CD4-positive, alpha-beta T cell treated with Interleukin-17A for 1 hour (primary cell): ENCODE measurements around the gene PLXDC2.

Experiments used
- DNase-seq: peaks from one replicate; pipeline ENCODE4 v3.0.0-alpha.2; 2020

Gene PLXDC2

DNA sequence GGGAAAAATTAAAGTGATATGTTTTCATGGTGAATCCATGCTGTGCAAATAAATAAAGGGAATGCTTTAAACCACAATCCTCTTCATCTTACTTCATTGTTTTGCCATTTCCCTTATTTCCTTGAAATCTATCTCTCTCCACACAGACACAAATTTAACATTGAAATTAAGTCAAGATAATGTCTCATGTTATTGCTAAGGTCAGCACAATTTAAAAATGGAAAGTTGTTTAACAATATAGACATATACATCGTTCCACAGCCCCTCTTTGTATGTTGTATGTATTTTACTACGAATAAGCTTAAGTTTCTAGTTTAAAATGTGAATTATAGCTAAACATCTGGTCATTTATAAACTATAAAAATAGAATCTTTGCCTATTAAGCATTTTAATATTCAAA lies 256.9 kb downstream of the PLXDC2 start:
- DNase-seq: no peak

DNA sequence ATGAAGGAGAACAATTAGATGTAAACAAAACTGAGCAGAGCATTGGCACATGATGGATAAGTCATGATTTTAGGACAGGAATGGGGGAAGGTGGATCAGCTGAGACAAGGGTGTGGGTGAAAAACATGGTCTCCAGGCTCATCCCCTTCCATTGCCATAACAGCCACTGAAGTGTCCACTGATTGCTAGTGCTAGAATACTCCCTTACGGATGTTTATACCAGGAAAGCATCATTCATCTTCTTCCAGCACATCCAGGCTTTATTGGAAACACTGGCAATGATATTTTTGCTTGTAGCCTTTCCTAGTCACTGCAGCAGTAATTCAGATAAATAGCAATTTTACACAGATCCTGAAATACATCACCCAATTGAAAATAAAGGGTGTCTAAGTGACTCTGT lies 259.5 kb downstream of the PLXDC2 start:
- no peak for DNase-seq

DNA sequence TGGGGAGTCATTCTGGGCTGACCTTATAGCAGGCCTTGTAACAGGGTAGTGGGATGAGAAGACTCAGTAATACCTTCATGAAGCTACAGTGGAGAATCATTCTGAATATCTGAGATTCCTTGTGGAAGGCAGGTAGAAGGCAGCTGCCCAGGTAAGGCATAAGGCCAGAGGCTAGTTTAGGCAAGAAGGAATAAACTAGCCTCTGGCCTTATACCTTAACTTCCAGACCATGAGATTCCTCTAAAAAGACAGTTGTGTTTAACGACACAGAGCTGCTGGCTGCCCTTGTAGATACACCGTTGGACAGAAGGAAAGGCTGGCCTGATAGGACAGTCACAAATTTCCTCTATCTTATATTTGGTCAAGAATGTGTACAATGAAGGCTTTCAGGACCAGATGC lies 268.2 kb downstream of the PLXDC2 start:
- DNase-seq: no peak

DNA sequence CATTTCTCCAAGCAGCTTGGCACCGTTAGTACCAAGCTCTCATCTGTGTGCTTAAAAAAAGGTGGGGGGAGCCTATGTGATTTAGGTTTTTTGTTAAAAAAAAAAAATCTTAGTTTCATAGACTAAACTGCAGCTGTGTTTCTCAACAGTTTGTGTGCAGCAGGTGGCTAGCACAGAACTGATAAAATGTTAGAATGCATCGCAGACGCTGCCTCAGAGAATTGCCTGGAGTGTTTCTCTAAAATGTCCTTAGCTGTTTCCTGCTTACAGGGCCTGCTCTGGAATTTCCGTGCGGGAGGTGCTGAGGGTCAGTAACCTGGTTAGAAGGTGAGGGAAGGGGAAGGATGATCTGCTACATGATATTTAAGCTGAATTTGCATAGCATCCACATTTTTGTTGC lies 268.9 kb downstream of the PLXDC2 start:
- DNase-seq: no peak

DNA sequence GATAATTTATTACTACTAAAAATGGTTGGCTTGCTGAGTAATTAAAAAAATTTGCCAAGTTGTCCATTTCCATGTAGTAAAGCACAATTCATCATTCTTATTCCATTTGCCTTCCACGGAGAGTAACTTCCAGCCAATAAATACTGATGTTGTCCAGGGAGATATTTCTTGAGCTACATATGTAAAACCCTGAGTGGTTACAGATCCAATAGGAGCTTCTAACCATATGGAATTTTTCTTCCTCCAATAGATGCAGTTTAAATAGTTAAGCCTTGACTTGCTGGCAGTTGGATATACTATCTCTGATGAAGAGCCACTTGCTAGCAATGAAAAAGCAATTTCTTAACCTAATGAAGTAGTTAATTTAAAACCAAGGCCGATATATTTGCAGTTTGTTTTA lies 271.1 kb downstream of the PLXDC2 start:
- no peak for DNase-seq

DNA sequence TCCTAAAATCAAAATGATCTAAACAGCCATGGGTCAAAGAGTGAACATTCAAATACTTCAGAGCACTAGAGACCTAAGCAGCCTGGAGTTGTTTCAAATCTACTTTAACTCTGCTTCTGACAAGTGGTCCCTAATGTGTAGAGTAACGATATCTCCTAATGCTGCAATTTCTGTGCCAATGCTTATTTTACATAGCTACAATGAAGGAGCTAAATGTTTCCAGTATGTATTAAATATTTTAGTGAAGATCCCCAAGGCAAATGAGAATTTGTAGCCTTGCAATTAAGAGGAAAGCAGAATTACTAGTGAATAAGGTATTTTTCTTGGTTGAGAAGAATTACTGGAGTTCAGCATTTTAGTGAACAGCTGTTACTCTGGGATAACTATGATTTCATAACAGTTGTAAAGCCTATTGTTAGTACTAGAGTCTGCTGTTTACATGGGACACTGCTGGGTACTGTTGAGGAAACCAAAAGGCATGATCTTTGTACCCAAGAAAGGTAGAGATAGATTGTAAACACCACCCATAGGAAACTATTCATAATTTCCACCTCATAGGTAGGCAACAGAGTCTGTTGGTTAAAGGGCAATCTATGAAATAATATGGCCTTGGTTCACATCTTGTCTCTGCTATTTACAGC lies 271.9 kb downstream of the PLXDC2 start:
- DNase-seq: no peak

DNA sequence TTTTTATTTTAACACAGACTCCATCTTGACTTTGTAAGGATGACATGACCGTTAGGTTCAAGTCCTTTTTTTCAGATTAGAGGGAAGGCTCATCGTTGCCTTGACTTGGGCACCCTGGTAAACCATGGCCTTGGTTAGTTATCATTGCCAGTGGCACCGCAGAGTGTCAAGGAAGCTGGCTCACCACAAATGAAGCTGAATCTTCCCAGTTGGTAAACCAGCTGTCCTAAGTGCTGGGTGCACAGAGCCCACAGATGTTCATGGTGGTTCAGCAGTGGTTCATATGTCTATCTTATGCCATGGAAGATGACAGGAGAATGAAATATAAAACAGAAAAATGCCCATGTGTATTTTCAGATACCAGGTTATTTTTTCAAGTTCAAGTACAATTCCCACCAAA lies 273.6 kb downstream of the PLXDC2 start:
- DNase-seq: no peak

DNA sequence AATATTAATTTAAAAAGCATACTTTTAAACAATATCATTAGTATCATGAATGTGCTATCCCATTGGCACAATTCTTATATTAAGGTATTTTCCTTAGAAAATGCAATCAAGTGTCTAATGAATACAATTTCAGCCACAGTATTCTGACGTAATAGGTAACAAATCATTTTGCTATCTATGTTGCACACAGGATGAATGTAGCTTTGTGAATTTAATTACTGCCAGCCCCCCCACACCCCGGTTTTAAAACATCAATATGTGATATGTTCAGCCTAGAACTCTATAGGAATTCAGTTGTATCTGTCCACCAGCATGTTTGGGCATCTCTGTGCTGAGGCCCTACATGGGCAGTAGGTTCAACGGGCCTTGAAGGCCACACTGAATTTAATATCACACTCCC lies 274.6 kb downstream of the PLXDC2 start:
- no peak for DNase-seq

DNA sequence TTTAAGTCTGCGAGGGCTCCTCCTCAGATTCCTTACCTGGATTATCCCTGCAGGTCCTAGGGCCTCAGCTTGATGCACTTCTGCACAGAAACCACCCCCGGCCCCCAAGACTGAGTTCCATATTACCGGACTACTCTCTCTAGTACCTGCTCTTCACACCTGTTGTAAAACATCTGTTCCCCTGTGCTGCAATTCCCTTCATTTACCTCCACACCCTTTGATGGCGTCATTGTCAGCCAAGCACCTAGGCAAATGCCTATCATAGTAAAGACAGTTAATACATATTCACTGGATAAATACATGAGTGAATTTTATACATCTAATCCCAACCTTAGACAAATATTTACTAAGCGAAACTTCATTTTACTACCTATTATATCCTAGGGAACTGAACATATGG lies 275.5 kb downstream of the PLXDC2 start:
- no peak for DNase-seq

DNA sequence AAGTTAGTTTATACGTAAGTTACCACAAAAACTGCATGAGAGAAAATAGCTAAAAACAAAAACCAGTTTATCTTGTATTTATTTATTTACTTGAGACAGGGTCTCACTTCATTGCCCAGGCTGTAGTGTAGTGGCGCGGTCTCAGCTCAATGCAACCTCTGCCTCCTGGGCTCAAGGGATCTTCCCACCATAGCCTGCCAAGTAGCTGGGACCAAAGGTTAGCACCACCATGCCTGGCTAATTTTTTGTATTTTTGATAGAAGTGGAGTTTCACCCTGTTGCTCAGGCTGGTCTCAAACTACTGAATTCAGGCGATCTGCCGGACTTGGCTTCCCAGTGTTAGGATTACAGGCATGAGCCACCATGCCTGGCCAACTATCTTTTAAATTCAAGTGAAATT lies 277.4 kb downstream of the PLXDC2 start:
- no peak for DNase-seq

DNA sequence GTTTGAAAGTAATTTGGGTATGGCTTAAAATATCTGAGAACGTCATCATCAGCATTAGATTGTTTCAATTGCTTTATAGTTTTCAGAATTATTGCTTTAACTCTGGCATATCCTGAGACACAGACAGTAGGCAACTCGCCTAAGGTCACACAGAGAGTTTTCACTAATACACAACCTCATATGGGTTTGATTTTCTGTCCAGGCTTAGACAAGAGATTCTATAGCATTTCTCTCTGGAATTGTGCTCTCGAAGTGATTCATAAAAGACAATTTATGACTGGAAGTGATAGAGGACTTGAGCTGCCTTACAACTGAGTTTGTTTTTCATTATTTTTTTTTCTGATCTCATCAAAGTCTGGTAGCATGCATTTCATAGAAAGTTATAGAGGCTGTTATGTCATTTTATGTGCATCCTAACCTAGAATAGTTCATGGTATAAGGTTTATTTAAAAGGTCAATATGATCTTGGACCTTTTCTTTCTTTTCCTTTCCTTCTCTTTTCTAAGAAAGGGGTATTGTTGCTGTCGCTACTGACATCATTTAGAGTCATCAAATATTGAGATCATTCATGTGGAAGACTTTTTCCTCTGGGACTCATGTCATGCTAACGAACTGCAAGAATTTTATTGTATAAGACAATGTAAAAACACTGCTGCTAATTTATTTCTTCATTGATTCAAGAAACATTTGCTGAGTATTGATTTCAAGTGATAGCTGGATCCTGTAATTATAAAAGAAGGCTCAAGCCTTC lies 278.2 kb downstream of the PLXDC2 start:
- DNase-seq: no peak

DNA sequence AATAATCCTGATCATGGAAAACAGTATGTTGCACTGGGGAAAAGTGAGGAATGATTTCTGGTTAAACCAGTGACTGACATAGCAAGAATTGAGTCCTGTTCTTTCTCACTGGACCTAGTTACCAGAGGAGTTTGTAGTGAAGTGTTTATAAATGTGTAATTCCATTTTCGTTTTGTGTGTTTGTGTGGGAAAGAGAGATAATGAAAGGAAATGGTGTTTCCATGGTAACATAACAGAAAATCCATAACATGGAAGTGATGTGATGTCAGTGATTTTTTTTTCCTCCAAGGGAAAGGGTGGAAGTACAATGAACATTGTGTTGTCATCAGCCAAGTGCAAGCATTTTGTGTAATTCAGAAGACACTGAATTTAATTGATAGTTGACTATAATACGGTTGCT lies 283.9 kb downstream of the PLXDC2 start:
- DNase-seq: no peak

DNA sequence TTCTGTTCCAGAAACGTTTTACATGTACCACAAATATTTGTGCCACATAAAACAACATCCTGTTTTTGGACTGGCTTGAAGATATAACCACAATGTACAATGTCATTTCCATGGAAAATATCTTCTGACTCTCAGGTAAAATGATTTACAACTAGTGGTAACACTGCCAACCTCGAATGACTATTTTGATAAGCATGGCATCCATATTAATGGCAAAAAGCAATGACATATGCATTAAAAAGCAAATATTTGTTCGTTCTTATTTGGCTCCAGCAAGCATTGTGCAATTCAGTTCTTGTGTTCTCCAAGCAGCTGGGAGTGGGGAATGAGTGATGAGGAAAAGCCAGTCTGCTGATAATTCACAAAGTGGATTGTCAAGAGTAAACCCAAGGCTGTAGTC lies 289.0 kb downstream of the PLXDC2 start:
- no peak for DNase-seq

DNA sequence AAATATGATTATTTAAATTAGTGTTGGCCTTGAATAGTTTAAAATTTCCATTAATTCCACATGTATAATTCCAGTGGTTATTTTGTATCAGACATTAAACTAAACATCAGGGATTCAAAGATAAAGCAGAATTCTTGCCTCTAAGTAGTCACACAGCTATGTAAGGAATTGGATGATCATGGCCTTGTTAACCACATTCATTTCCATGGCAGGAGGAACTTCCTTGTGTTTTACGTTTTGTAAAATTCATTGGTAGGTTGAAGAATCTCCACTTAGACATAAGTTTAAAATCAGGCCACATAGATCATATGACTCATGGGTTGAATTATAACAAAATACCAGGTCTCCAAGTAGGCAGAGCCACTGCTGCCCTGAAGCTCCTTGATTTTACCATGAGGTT lies 289.7 kb downstream of the PLXDC2 start:
- no peak for DNase-seq

DNA sequence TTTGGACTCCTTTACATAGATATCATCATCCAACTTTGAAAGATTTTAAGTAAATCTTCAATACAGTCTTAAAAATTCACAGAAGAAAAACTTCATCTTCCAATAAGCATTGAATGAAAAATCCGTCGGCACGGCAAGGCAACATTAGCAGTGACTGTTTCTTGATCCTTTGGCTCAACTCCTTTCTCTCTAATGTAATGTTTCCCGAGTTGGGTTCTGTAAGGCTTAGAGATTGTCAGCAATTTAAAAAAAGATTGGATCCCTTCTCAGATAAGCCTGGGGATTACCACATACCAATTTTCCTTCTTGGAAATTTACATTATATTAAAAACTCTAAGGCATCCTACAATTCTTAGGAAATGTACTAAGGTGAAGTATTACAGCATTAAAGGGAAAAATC lies 291.8 kb downstream of the PLXDC2 start:
- no peak for DNase-seq

DNA sequence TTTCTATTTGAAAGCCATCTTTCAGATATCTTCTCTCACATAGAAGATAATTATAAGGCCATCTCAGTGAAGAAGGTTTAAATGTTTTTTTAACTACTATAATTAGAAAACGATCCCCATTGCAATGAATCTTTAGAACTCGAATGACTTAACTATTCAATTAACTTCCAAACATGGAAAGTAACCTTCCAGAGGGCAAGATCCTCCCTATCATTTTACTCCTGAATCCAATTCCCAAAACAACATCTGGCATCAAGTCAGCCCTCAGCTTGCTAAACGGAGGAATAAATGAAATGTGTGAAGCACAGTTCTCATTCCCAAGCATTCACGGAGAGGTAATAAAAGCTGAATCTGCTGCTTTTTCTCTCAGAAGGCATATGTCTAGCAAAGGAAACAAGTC lies 293.4 kb downstream of the PLXDC2 start:
- DNase-seq: no peak

DNA sequence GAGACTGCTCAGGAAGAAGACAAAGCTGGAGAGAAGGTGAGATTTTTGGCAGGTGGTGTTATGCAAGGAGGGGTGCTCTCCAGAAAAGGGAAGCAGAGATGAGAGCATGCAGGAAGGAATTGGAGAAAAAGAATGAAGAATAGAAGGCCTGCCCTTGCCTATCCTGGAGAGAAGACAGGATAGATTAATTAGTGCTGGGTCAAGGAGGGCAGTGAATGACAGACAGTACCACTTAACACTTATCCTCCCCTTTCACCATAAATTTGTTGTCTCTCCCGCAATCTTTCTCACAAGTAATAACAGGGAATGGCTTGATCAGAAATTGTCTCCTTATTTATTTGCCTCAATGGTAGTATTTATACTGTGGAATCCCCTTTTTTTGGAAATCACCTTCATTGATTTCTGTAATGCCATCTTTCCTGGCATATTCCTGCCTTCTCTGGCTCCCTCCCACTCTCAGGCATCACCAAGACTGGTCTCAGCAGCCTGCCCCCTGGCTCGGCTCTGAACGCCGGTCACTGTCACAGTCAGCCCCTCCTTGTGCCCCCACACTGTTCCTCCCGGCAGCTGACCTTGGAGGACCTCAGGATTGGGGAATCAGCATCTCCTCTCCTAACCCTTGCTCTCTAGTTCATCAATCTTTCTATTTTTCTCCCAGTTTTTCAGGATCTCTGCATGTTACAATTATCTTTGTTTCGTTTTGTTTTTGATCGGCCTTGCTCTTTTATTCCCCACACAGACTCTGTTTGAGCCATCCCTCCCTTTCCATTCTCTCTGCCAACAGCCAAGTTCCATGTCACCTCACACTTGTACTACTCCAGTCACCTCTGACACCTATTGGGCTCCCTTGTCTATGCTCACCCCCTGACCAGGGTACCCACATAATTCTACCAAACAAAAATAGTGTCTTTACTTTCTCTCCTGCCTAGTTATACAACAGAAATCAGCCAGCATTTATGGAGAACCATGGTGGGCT lies 294.2 kb downstream of the PLXDC2 start:
- DNase-seq: no peak

DNA sequence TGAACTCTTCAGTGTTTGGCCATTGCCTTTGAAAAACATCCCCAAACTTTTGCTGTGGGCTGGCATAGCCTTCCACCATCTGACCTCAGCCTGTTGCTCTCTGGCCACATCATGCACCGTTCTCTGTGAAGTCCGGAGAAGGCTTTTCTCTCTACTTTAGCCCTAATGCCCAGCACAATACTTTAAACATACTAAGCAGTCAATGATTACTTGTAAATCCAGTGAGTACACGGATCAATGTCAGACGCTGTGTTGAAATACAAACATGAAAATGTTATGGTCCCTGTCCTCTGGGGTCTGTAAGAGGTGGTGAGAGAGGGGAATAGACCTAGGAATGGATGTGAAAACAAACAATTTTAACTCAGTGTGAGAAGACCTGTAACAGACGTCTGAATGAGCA lies 297.9 kb downstream of the PLXDC2 start:
- DNase-seq: no peak

DNA sequence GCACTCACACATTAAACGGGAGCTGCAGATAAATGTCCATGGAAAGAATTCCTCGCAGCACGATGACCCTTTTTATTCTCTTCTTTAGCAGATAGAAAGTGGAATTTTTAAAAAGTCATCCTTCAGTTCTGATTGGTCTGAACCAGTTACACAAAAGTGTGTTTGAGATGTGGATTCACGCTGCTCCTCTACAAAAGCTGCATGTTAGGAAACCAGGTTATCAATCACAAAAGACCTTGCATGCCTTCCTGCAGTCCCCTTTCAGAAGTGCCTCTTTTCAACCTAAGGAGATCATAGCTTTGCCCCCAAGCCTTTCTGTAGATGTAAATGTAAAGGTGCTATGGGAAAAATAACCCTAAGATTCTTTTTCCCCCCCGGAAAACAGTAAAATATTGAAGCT lies 299.7 kb downstream of the PLXDC2 start:
- no peak for DNase-seq

DNA sequence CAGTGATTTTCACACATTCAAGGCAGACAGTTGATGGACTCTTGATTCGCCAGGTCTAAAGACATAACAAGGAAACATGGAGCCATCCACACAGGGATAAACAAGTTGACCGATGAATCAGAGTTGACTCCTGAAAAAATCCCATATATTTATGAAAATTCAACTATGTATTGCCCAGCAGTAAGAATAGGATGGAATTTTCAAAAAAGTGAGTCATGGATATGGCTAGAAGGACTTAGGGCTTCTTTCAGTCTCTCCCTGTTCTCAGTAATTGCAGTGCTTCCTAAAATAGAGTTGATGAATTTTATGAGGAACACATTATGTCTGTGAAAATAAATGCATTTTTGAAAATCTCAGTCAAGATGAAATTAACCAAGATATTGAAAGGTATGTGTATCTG lies 301.2 kb downstream of the PLXDC2 start:
- no peak for DNase-seq

DNA sequence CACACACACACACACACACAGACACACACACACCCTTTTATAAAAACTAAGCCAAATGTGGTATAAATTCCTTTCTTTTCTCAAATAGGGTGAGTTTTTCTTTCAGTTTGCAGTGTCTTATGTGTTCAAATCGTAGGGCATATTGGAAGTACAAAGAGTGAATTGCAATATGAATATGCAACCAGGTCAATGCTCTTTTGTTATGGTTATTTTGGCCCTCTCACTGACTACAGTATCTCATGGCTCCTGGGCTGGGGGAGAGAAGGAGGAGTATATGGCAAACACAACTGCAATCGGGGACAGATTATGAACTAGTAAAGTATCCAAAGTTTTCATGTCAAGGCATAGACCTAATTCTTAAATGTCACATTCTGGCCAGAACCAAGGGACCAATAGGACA lies 301.9 kb downstream of the PLXDC2 start:
- DNase-seq: no peak

DNA sequence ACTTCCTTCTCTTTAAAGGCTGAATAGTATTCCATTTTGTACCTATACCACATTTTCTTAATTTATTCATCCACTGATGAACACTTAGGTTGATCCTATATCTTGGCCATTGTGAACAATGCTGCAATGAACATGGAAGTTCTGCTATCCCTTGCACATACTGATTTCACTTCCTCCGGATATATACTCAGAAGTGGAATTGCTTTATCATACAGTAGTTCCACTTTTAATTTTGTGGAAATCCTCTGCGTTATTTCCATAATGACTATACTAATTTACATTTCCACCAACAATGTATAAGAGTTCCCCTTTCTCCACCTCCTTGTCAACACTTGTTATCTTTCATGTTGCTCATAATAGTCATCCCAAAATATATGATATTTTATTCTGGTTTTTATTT lies 312.6 kb downstream of the PLXDC2 start:
- DNase-seq: peak; percentile 11

DNA sequence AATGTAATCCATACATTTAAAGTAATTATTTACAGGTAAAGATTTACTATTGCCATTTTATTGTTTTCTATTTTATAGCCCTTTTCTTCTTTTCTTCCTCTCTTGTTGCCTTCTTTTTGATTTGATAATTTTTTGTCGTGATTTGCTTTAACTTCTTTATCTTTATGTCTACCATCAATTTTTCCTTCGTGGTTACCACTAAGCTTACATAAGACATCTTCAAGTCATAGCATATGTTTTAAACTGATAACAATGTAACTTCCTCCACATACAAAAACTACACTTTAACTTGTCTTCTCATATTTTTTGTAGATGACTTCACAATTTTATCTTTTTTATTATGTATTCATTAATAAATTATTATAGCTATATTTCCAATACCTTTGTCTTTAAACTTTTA lies 316.6 kb downstream of the PLXDC2 start:
- no peak for DNase-seq

DNA sequence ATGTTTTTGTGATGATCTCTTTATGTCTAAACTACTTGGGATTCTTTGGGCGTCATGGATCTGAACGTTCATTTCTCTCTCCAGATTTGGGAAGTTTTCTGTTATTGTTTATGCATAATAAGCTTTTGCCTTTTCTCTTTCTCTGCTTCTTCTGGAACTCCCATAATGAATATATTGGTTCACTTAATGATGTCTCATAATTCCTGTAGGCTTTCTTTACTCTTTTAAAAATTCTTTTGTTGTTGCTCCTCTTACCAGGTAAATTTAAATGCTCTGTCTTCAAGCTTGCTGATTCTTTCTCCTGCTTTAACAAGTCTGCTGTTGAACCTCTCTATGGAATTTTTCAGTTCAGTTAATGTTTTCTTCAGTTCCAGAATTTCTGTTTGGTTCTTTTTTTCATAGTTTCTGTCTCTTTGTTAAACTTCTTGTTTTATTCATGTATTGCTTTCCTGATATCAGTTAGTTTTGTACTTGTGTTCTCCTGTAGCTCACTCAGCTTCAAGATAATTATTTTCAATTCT lies 317.5 kb downstream of the PLXDC2 start:
- DNase-seq: no peak
